ENCODE measurements around the gene TMPRSS15. TPM values are rescaled to one million over a fixed set of nuclear protein-coding genes. Genes with fewer than 3 reads are reported as not detected.
"Not testable (repeated sequence)": the region's sequence is repeated elsewhere in the genome, so short reads cannot be mapped to it uniquely, and the experiment has no call there.

The TMPRSS15 gene
- total RNA-seq, 2 experiments from 2014 or later = not detected

GRCh38 chr21:18382934-18383619, 20.5 kb downstream of the TMPRSS15 start:
- H3K4me3 Mint-ChIP-seq; DNase-seq; POLR2A ChIA-PET; H3K4me1 Mint-ChIP-seq; H3K36me3 Mint-ChIP-seq; H3K9me3 Mint-ChIP-seq; ATAC-seq (ENCODE audit: low read depth); H3K27me3 Mint-ChIP-seq; H3K27ac Mint-ChIP-seq: not testable (repeated sequence)

- no peaks in the 10 kb centered on the region for H3K4me1 Mint-ChIP-seq
- POLR2A ChIA-PET = no interaction called here
- DNase-seq = no peak
- ATAC-seq (ENCODE audit: low read depth) = no peak
- H3K27me3 Mint-ChIP-seq = no peaks in the 10 kb centered on the region
- H3K4me3 Mint-ChIP-seq = no peak overlapping the region
- no peaks in the 10 kb centered on the region for H3K9me3 Mint-ChIP-seq
- H3K36me3 Mint-ChIP-seq = no peaks in the 10 kb centered on the region
- H3K27ac Mint-ChIP-seq = no peak overlapping the region
These were observed 21.4 kb downstream of the TMPRSS15 start for GRCh38 chr21:18382141-18382540.

GRCh38 chr21:18373606-18374005, 30.0 kb downstream of the TMPRSS15 start:
- DNase-seq (no peak), ATAC-seq (ENCODE audit: low read depth) (no peak)
- POLR2A ChIA-PET = no interaction called here
- Mint-ChIP-seq H3K27ac (no peak overlapping the region), H3K4me1 (no peaks in the 10 kb centered on the region), H3K4me3 (no peak overlapping the region), H3K9me3 (no peaks in the 10 kb centered on the region), H3K27me3 (no peaks in the 10 kb centered on the region), H3K36me3 (no peaks in the 10 kb centered on the region)

GRCh38 chr21:18370301-18370700, 33.3 kb downstream of the TMPRSS15 start:
- H3K4me3 Mint-ChIP-seq = no peak overlapping the region
- POLR2A ChIA-PET = no interaction called here
- no peaks in the 10 kb centered on the region for H3K27me3 Mint-ChIP-seq
- no peaks in the 10 kb centered on the region for H3K36me3 Mint-ChIP-seq
- ATAC-seq (ENCODE audit: low read depth) = no peak
- no peaks in the 10 kb centered on the region for H3K9me3 Mint-ChIP-seq
- no peak overlapping the region for H3K27ac Mint-ChIP-seq
- no peaks in the 10 kb centered on the region for H3K4me1 Mint-ChIP-seq
- no peak for DNase-seq

GRCh38 chr21:18369115-18369514, 34.5 kb downstream of the TMPRSS15 start:
- Mint-ChIP-seq H3K4me1 (no peaks in the 10 kb centered on the region), H3K27me3 (no peaks in the 10 kb centered on the region), H3K27ac (no peak overlapping the region), H3K4me3 (no peak overlapping the region), H3K36me3 (no peaks in the 10 kb centered on the region), H3K9me3 (no peaks in the 10 kb centered on the region)
- POLR2A ChIA-PET = no interaction called here
- DNase-seq (no peak), ATAC-seq (ENCODE audit: low read depth) (no peak)

DNA sequence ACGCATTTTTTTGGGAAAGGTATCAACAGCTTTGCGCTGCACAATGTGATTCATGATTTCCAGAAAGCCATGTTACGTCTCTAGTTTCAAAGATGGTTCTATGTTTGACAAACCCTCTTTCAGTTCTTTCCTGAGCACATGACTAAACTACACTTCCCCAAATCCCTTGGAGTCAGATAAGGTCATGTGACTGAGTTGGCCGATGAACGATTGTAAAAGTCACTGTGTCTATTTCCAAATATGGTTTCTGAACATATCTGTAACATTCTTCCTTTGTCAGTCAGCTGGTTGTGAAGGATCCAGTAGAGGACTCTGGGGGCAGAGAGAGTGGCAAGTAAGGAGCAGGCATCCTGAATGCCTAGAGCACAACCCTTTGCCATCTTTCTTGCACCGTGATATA, 35.4 kb downstream of the TMPRSS15 start:
- no peaks in the 10 kb centered on the region for H3K36me3 Mint-ChIP-seq
- no peaks in the 10 kb centered on the region for H3K4me1 Mint-ChIP-seq
- H3K9me3 Mint-ChIP-seq = no peaks in the 10 kb centered on the region
- no peak overlapping the region for H3K4me3 Mint-ChIP-seq
- POLR2A ChIA-PET = no interaction called here
- H3K27ac Mint-ChIP-seq = no peak overlapping the region
- ATAC-seq (ENCODE audit: low read depth) (no peak), DNase-seq (no peak)
- H3K27me3 Mint-ChIP-seq = no peaks in the 10 kb centered on the region

DNA sequence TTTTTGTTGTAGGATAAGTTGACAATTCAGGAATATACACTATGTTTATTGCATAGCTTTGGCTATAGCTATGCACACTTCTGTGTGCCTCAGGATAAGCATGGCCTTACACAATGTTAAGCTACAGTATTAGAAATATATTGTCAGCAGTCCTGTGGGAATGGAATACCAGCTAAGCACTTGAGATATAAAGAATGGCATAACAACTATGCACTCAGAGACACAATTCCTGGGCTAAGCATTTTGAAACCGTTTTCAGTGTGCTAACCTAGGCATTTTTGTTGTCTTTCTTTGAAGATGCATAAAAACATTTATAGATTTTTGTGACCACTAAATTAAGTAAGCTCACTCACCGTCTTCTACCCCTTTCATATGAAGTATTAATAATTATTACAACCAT, 46.8 kb downstream of the TMPRSS15 start:
- no peaks in the 10 kb centered on the region for H3K9me3 Mint-ChIP-seq
- ATAC-seq (ENCODE audit: low read depth) (no peak), DNase-seq (no peak)
- H3K4me1 Mint-ChIP-seq = no peaks in the 10 kb centered on the region
- no peak overlapping the region for H3K27ac Mint-ChIP-seq
- H3K36me3 Mint-ChIP-seq = no peaks in the 10 kb centered on the region
- no peaks in the 10 kb centered on the region for H3K27me3 Mint-ChIP-seq
- POLR2A ChIA-PET = no interaction called here
- no peak overlapping the region for H3K4me3 Mint-ChIP-seq

DNA sequence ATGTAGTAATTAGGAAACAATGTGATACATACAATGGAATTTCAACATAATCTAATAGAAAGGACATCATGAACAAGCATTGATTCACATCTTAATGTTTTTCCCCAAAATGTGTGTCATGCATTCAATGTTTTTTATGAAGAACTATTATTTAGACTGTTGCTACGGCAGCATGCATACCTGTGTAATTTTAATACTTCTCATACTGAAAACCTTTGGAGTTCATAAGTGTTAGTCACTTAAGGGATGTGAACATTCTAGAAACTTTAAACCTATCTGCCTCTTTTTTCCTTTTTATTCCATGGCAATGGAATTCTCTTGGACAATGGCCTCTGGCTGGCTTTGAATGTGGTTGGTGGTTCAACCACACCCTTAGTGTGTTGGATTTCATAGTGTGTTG, 48.6 kb downstream of the TMPRSS15 start:
- DNase-seq (no peak), ATAC-seq (ENCODE audit: low read depth) (no peak)
- Mint-ChIP-seq H3K9me3 (no peaks in the 10 kb centered on the region), H3K4me1 (no peaks in the 10 kb centered on the region), H3K36me3 (no peaks in the 10 kb centered on the region), H3K4me3 (no peak overlapping the region), H3K27ac (no peak overlapping the region), H3K27me3 (peaks cover 2% of the 10 kb centered on the region)
- POLR2A ChIA-PET = no interaction called here

DNA sequence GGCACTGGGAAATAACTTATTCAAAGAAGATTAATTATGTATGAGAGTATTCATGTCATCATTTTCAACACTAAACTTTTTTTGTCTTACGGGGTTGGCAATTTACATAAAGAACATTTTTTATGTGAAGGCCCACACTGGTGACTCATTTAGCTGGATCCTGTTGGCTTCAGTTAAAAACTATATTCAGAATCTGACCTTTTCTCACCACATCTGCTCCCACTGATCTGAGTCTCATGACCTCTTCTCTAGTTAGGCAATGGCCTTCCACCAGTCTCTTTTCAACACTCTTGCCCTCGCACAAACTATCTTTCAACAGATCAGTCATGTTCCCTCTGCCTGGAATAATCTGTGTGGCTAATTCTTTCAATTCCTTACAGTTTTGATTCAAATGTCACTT, 53.4 kb downstream of the TMPRSS15 start:
- DNase-seq (no peak), ATAC-seq (ENCODE audit: low read depth) (no peak)
- POLR2A ChIA-PET = no interaction called here
- Mint-ChIP-seq H3K27ac (no peak overlapping the region), H3K36me3 (no peaks in the 10 kb centered on the region), H3K4me1 (no peaks in the 10 kb centered on the region), H3K4me3 (no peak overlapping the region), H3K27me3 (peaks cover 2% of the 10 kb centered on the region), H3K9me3 (no peaks in the 10 kb centered on the region)

DNA sequence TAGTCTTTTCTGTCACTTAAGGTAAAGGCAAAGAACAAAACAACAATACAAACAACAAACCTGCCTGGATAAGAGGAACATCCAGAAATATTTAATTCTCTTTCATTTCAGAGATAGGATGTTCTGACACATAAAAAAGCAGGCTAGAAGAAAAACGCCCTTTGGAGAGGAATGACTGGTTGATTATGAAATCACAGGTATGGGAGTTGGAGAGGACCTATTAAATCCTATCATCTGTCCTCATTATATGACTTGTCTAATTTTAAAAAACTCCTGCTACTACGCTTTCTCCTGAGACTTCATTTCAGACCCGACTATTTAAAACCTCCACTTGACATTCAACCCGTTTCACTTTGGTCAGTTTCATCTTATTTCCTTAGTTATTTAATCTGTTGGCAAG, 54.1 kb downstream of the TMPRSS15 start:
- POLR2A ChIA-PET = no interaction called here
- Mint-ChIP-seq H3K4me1 (no peaks in the 10 kb centered on the region), H3K9me3 (no peaks in the 10 kb centered on the region), H3K36me3 (no peaks in the 10 kb centered on the region), H3K27ac (no peak overlapping the region), H3K4me3 (no peak overlapping the region), H3K27me3 (peaks cover 2% of the 10 kb centered on the region)
- ATAC-seq (ENCODE audit: low read depth) = no peak
- no peak for DNase-seq

- H3K27ac Mint-ChIP-seq = no peak overlapping the region
- no peaks in the 10 kb centered on the region for H3K36me3 Mint-ChIP-seq
- no peak for DNase-seq
- no peaks in the 10 kb centered on the region for H3K9me3 Mint-ChIP-seq
- H3K4me3 Mint-ChIP-seq = no peak overlapping the region
- ATAC-seq (ENCODE audit: low read depth) = no peak
- peaks cover 2% of the 10 kb centered on the region for H3K27me3 Mint-ChIP-seq
- no peaks in the 10 kb centered on the region for H3K4me1 Mint-ChIP-seq
- POLR2A ChIA-PET = no interaction called here
These were observed 63.1 kb downstream of the TMPRSS15 start for GRCh38 chr21:18340387-18340942.

- Mint-ChIP-seq H3K27ac (no peak overlapping the region), H3K36me3 (no peaks in the 10 kb centered on the region), H3K4me3 (no peak overlapping the region), H3K4me1 (no peaks in the 10 kb centered on the region), H3K27me3 (no peaks in the 10 kb centered on the region), H3K9me3 (no peaks in the 10 kb centered on the region)
- POLR2A ChIA-PET = no interaction called here
- ATAC-seq (ENCODE audit: low read depth) (no peak), DNase-seq (no peak)
These were observed 67.8 kb downstream of the TMPRSS15 start for GRCh38 chr21:18335651-18336236.

DNA sequence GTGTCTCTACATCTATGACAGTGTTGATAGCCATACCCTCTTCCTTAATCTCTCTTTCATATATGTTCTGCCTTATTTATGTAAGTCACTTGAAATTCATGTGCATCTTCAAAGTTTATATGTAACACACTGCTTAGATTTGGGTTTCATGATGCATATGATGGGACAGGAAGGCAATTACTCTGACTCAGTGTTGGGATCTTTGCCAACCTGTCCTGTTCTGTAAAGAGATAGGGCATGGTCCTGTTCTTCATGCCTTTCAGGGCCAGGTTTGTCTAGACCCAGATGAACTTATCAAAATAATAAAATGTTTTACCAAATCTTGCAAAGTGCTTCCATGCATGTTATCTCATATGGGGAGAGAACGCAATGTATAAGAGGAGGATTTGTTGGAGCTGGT, 69.5 kb downstream of the TMPRSS15 start:
- POLR2A ChIA-PET = no interaction called here
- Mint-ChIP-seq H3K9me3 (peaks cover 4% of the 10 kb centered on the region), H3K27ac (no peak overlapping the region), H3K36me3 (no peaks in the 10 kb centered on the region), H3K4me1 (no peaks in the 10 kb centered on the region), H3K27me3 (no peaks in the 10 kb centered on the region), H3K4me3 (no peak overlapping the region)
- DNase-seq (no peak), ATAC-seq (ENCODE audit: low read depth) (no peak)

DNA sequence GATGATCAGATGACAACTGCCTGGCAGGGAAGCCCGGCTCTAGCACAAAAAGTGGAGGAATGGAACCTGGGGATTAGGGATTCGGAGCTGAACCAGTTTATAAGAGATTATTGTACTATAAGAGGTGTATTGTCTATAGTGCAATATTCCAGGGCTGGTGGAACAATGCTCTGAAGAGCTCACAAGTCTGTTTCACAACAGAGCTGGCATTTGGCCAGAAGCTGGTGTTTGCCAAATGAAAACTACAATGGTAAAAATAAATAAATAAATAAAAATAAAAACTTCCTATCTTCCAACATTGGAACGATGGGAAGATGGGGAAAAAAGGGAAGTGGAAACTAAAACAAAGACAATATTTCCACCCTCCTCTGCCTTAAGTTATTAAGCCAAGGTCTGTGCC, 85.4 kb downstream of the TMPRSS15 start:
- DNase-seq (no peak), ATAC-seq (ENCODE audit: low read depth) (no peak)
- no peaks in the 10 kb centered on the region for H3K36me3 Mint-ChIP-seq
- no peaks in the 10 kb centered on the region for H3K4me1 Mint-ChIP-seq
- no peaks in the 10 kb centered on the region for H3K27me3 Mint-ChIP-seq
- H3K4me3 Mint-ChIP-seq = no peak overlapping the region
- H3K27ac Mint-ChIP-seq = no peak overlapping the region
- peaks cover 3% of the 10 kb centered on the region for H3K9me3 Mint-ChIP-seq
- POLR2A ChIA-PET = no interaction called here

Measured in activated naive CD8-positive, alpha-beta T cell treated with anti-CD3 and anti-CD28 coated beads, Interleukin-2, amount 10 ng/mL, durations not matched to agents 7 days and 5 days (primary cell).